Lower leg skin (tissue), 3 donors: ENCODE data around the gene FAM184A.

Source experiments
- CTCF ChIP-seq, 3 donors: fragments of 450-650 bp; IDR thresholded peaks; one replicate each; pipeline ENCODE4 v1.5.1; 2016; ENCODE audit warnings: antibody characterized with exemption in 3 of 3, mild to moderate bottlenecking in 3 of 3, moderate library complexity in 2 of 3
- POLR2A ChIP-seq, 2 donors: fragments of 450-650 bp; IDR thresholded peaks; one replicate each; pipeline ENCODE4 v1.6.1; 2016 to 2017; ENCODE audit warnings: antibody characterized with exemption in 2 of 2, mild to moderate bottlenecking in 1 of 2, moderate library complexity in 1 of 2

GRCh38 chr6:118999494-119000040, 78.9 kb downstream of the FAM184A start:
- TF ChIP-seq CTCF (IDR thresholded peaks at IDR 0.05), result no peak
- TF ChIP-seq POLR2A (IDR thresholded peaks at IDR 0.05), result no peak
